Lower lobe of right lung (tissue), 2 donors: ENCODE measurements around the gene THSD4. TPM values are rescaled to one million over a fixed set of nuclear protein-coding genes. Genes with fewer than 3 reads are reported as not detected.
A peak's percentile ranks its signal among the peaks of the same experiment; 100 is the strongest.

Experiments
- ATAC-seq, 2 donors: fragments of 200-7000 bp; cut with Tn5 transposase; one replicate each; pipeline ENCODE4 v1.9.1; 2020 to 2022; ENCODE audit warnings: mild to moderate bottlenecking in 2 of 2, moderate library complexity in 2 of 2
- DNase-seq: peaks from one replicate; pipeline ENCODE4 v3.0.0-alpha.2; 2020
- H3K27ac ChIP-seq: fragments of 200-600 bp; one replicate; pipeline ENCODE4 v1.8.0; 2022
- H3K27me3 ChIP-seq: fragments of 200-600 bp; one replicate; pipeline ENCODE4 v1.8.0; 2022; ENCODE audit warnings: low read depth
- H3K36me3 ChIP-seq: fragments of 200-600 bp; one replicate; pipeline ENCODE4 v1.8.0; 2022; ENCODE audit warnings: mild to moderate bottlenecking
- H3K4me1 ChIP-seq: fragments of 200-600 bp; one replicate; pipeline ENCODE4 v1.8.0; 2022
- H3K4me3 ChIP-seq: fragments of 200-600 bp; one replicate; pipeline ENCODE4 v1.8.0; 2022; ENCODE audit warnings: mild to moderate bottlenecking
- H3K9me3 ChIP-seq: fragments of 200-600 bp; one replicate; pipeline ENCODE4 v1.8.0; 2022
- intact Hi-C: fragments of 100-400 bp; cut with DNase I; formaldehyde crosslinking; loops from one replicate; pipeline ENCODE4 v1.11.0; 2022
- total RNA-seq: library from RNA; stranded (reverse); fragmentation: NEBNext Ultra II Directional; extraction: Animal tissue kit (Norgen Biotek cat#: 25700); gene quantifications from one replicate; pipeline ENCODE4 v1.2.1, GENCODE V29; 2021
- TF ChIP-seq, protein P1 (sequence below): fragments of 200-600 bp; IDR thresholded peaks from one replicate; pipeline ENCODE4 v1.8.0; 2022; ENCODE audit warnings: antibody characterized with exemption, mild to moderate bottlenecking
- donor health status: DM: no; HTN: yes; CAD: no; lungs with severe emphysema.

The THSD4 gene
- total RNA-seq, 1 donor from 2014 or later = 18.2 TPM

DNA sequence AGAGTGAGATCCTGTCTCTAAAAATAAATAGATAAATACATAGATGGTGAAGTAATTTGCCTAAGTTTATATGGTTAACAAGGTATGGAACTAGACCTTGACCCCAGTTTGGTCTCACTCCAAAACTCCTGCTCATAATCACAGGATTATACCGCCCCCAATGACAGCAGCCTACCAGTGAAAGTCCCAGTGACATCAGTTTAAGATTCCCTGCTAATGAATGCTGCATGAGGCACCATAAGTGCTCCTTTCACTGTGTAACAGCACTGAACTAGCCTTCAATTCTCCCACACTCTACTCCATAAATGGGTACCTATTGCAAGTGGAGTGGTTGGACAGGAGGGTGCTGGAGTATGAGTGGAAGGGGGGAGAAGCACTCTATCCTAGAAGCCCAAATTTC, 23.7 kb upstream of the THSD4 start:
- Histone ChIP-seq H3K36me3 (no peaks in the 10 kb centered on the region), H3K27ac (no peak overlapping the region), H3K4me1 (no peaks in the 10 kb centered on the region), H3K4me3 (no peak overlapping the region), H3K9me3 (peaks cover 4% of the 10 kb centered on the region), H3K27me3 (no peaks in the 10 kb centered on the region)
- intact Hi-C loops = no loop called here
- TF ChIP-seq, protein P1, sequence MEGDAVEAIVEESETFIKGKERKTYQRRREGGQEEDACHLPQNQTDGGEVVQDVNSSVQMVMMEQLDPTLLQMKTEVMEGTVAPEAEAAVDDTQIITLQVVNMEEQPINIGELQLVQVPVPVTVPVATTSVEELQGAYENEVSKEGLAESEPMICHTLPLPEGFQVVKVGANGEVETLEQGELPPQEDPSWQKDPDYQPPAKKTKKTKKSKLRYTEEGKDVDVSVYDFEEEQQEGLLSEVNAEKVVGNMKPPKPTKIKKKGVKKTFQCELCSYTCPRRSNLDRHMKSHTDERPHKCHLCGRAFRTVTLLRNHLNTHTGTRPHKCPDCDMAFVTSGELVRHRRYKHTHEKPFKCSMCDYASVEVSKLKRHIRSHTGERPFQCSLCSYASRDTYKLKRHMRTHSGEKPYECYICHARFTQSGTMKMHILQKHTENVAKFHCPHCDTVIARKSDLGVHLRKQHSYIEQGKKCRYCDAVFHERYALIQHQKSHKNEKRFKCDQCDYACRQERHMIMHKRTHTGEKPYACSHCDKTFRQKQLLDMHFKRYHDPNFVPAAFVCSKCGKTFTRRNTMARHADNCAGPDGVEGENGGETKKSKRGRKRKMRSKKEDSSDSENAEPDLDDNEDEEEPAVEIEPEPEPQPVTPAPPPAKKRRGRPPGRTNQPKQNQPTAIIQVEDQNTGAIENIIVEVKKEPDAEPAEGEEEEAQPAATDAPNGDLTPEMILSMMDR = no peak
- ATAC-seq = no peak
- no peak for DNase-seq

DNA sequence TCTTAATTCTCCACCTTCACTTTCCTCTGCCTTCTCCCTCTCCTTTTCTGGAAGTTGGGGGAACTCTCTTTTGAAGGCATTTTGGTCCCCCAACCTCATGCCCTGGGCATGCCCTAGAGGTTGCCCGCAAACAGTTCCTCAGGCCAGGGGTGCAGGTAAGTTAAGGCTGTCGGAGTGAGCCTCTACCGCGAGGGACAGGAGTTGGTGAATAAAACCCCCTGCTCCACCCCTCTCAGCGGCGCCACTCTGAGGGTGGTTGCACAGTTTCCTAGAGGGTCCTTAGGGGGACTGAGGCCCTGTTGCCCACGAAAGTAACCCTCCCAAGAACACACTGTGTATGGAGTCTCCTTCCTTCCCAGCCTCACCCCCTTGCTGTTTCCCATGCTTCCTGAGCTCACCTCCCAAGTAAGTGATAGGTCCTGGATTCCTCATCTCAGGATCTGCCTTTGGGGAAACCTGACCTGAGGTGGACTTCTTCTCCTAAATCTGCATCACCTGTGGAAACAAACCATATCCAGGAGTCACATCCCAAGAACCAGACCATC, 23.1 kb upstream of the THSD4 start:
- DNase-seq = no peak
- TF ChIP-seq, protein P1 = no peak

DNA sequence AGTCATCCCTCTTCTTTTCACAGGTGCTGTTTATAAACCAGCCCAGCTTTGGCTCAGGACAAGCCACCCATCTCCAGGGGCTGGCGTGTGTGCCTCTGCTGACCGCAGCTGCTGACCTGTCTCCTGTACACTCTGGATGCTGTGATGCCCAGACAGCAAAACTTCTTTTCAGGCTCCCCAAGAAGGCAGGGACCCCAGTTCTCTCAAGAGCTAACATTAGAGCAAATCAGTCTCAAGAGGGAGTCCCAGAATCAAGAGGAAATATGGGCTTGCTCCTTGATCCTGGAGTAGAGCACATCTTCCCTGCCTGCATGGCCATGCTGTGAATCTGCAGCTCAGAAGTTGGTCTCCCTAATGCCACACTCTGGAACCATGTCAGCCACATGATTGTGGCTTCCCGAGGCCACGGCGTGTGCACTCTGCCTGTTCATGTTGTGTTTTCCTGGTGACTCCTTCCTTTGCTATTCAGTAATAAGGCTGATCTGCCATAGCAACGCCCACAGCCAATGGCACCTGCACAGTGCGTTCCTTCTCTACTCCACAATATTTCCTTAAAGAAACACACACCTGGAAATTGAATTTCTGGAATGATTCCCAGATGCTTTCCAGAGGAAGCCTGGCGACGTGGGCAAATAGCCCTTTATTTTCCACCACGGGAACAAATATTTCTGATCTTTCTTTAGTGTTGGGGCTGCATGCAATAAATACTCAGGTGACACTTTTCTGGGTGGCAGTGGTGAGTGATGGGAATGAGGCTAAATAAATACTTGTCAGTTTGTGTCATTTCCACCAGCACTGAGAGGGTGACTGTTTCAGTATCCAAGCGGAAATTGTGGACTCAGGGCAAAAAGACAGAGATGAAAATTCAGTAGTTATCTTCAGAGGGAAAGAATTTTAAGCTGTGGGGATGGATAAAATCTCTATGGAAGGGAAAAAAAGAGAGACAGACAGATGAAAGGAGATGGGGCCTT, 21.9 kb upstream of the THSD4 start:
- Histone ChIP-seq H3K9me3 (peaks cover 4% of the 10 kb centered on the region), H3K4me1 (peaks cover 4% of the 10 kb centered on the region), H3K4me3 (no peak overlapping the region), H3K27me3 (no peaks in the 10 kb centered on the region), H3K27ac (no peak overlapping the region), H3K36me3 (no peaks in the 10 kb centered on the region)
- DNase-seq (no peak), ATAC-seq (peak; percentile 82 to 83)
- intact Hi-C loops = no loop called here
- TF ChIP-seq, protein P1 = no peak

More for the DNA sequence above, 23.1 kb upstream of the THSD4 start:
- Histone ChIP-seq H3K27me3 (no peaks in the 10 kb centered on the region), H3K36me3 (no peaks in the 10 kb centered on the region), H3K4me1 (peaks cover 2% of the 10 kb centered on the region), H3K4me3 (no peak overlapping the region), H3K9me3 (peaks cover 4% of the 10 kb centered on the region), H3K27ac (no peak overlapping the region)
- intact Hi-C loops = no loop called here
- ATAC-seq = peak in 1 of 2 donors; percentile 23

DNA sequence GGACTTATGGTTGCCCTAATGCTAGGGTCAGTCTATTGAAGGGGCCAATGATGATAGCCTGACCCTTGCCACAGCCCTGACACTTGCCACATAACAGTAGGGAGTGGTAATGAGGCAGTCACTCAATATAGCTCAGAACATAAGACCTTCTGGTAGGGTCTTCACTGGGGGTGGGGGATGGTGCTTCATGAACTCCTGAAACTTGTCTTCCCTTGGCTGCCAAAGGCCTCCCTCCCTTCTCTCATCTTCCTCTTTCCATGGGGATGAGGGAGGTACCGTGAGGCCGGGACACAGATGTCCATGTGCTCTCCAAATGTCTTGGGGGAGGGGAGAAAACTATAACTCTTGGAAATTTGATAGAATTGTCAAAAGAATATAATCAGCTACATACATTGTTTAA, 21.1 kb upstream of the THSD4 start:
- Histone ChIP-seq H3K9me3 (no peaks in the 10 kb centered on the region), H3K27ac (no peak overlapping the region), H3K4me3 (no peak overlapping the region), H3K27me3 (no peaks in the 10 kb centered on the region), H3K4me1 (peaks cover 4% of the 10 kb centered on the region), H3K36me3 (no peaks in the 10 kb centered on the region)
- TF ChIP-seq, protein P1 = no peak
- no peak for ATAC-seq
- no peak for DNase-seq
- intact Hi-C loops = no loop called here

DNA sequence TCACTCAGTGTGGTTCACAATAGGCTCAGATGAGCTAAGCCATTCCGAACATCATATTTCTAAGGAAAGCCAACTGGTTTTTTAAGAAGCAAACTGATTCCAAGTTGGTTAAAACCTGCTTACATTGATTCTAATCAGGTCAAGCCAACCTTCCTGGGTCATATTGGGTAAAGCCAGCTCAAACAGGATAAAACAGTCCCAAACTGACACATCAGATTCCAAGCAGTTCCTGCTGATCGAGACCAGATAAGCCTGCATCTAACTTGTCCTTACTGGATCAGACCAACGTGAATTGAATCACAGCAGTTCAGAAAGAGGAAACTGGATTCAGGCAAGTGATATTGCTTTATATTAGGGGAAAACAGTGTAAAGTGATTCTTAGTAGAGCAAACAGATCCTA, 18.6 kb upstream of the THSD4 start:
- peaks cover 4% of the 10 kb centered on the region for H3K4me1 ChIP-seq
- H3K9me3 ChIP-seq = no peaks in the 10 kb centered on the region
- no peaks in the 10 kb centered on the region for H3K36me3 ChIP-seq
- no peak for DNase-seq
- TF ChIP-seq, protein P1 = no peak
- no peak for ATAC-seq
- H3K27me3 ChIP-seq = no peaks in the 10 kb centered on the region
- H3K27ac ChIP-seq = no peak overlapping the region
- intact Hi-C loops = no loop called here
- no peak overlapping the region for H3K4me3 ChIP-seq
